GM12878 (cell line): ENCODE measurements around the gene BSN. TPM values are rescaled to one million over a fixed set of nuclear protein-coding genes. Genes with fewer than 3 reads are reported as not detected.

Experiments used
- polyA plus RNA-seq, 11 experiments: library from polyadenylated mRNA; depleted of rRNA in 4 of 11; unstranded in 6 of 11; stranded (reverse) in 5 of 11; fragments of >200 nt; fragmentation: Nextera tagmentation in 4 of 11; fragmentation: Illumina TruSeq in 1 of 11; extraction: Ambion mirVana in 4 of 11; extraction: Trizol in 1 of 11; gene quantifications; 1 replicate in 1 of 11; 2 replicates in 10 of 11; pipeline versions ENCODE4 v1.2.1 to v1.2.3, GENCODE V29; 2011 to 2016; ENCODE audit warnings: inconsistent platforms in 2 of 11, missing spikeins in 2 of 11, low read depth in 1 of 11
- small RNA-seq: library from RNA; depleted of rRNA; stranded (forward); fragments of <200 nt; gene quantifications from one replicate; pipeline ENCODE3, GENCODE V24; 2014
- total RNA-seq, 4 experiments: library from RNA; depleted of rRNA in 3 of 4; stranded (reverse); fragments of >200 nt in 3 of 4; fragmentation: Illumina TruSeq in 1 of 4; extraction: Trizol in 1 of 4; gene quantifications; 2 replicates each; pipeline versions ENCODE4 v1.2.1 to v1.2.3, GENCODE V29; 2013 to 2021

Gene BSN
- total and polyA plus RNA-seq, 10 of the 15 experiments (the other 5 are each of a cell fraction or from before 2014, with no cell fraction given): under 0.01 to 0.19 (median 0.05) TPM; not detected in 1

Small RNA genes within 50 kb of the gene (small RNA-seq; reads per million reads assigned to genes)
- gene AMIGO3: not detected

Other genes with a start within 250 kb of the BSN start
Only the 7 nearest of the 15 such genes appear.
- 17.3 and 17.7 TPM in 2 replicates for gene TCTA, start 142.1 kb upstream of the BSN start, total RNA-seq (2014; rRNA removed)
- gene TCTA, start 142.1 kb upstream of the BSN start, total RNA-seq (2014; rRNA removed; fragmentation: Illumina TruSeq; extraction: Trizol): 12.7 and 13.7 TPM in 2 replicates
- 17.7 and 18.3 TPM in 2 replicates for gene TCTA, start 142.1 kb upstream of the BSN start, total RNA-seq (2021)
- gene TCTA, start 142.1 kb upstream of the BSN start, polyA plus RNA-seq (2011; rRNA removed): 11.6 and 18.2 TPM in 2 replicates
- 27.6 and 30.5 TPM in 2 replicates for gene TCTA, start 142.1 kb upstream of the BSN start, polyA plus RNA-seq (2014; fragmentation: Illumina TruSeq; extraction: Trizol)
- gene TCTA, start 142.1 kb upstream of the BSN start, polyA plus RNA-seq (2014; fragmentation: Nextera tagmentation; extraction: Ambion mirVana): 1 to 10 TPM; 6.5 to 7.1 TPM
- gene TCTA, start 142.1 kb upstream of the BSN start, polyA plus RNA-seq (2014; rRNA removed): 22.4 and 25.5 TPM in 2 replicates
- gene TCTA, start 142.1 kb upstream of the BSN start, polyA plus RNA-seq (2016; fragmentation: Nextera tagmentation; extraction: Ambion mirVana): 10 to 100 TPM; 27.6 to 27.9 TPM
- 0.45 and 0.54 TPM in 2 replicates for gene AMT, start 132.0 kb upstream of the BSN start, total RNA-seq (2014; rRNA removed)
- gene AMT, start 132.0 kb upstream of the BSN start, total RNA-seq (2014; rRNA removed; fragmentation: Illumina TruSeq; extraction: Trizol): 0.41 and 0.76 TPM in 2 replicates
- 2.4 and 3.8 TPM in 2 replicates for gene AMT, start 132.0 kb upstream of the BSN start, total RNA-seq (2021)
- gene AMT, start 132.0 kb upstream of the BSN start, polyA plus RNA-seq (2011; rRNA removed): 4.5 and 7.2 TPM in 2 replicates
- gene AMT, start 132.0 kb upstream of the BSN start, polyA plus RNA-seq (2014; fragmentation: Illumina TruSeq; extraction: Trizol): 3.3 and 4.6 TPM in 2 replicates
- gene AMT, start 132.0 kb upstream of the BSN start, polyA plus RNA-seq (2014; fragmentation: Nextera tagmentation; extraction: Ambion mirVana): 1 to 10 TPM; 1.0 to 4.6 TPM
- 2.4 and 3.6 TPM in 2 replicates for gene AMT, start 132.0 kb upstream of the BSN start, polyA plus RNA-seq (2014; rRNA removed)
- gene AMT, start 132.0 kb upstream of the BSN start, polyA plus RNA-seq (2016; fragmentation: Nextera tagmentation; extraction: Ambion mirVana): 1 to 10 TPM; 1.6 to 2.8 TPM
- gene NICN1, start 125.2 kb upstream of the BSN start, total RNA-seq (2014; rRNA removed): 9.1 and 9.8 TPM in 2 replicates
- gene NICN1, start 125.2 kb upstream of the BSN start, total RNA-seq (2014; rRNA removed; fragmentation: Illumina TruSeq; extraction: Trizol): 5.9 TPM in 2 replicates
- 17.8 and 19.0 TPM in 2 replicates for gene NICN1, start 125.2 kb upstream of the BSN start, total RNA-seq (2021)
- 8.5 and 19.0 TPM in 2 replicates for gene NICN1, start 125.2 kb upstream of the BSN start, polyA plus RNA-seq (2011; rRNA removed)
- gene NICN1, start 125.2 kb upstream of the BSN start, polyA plus RNA-seq (2014; fragmentation: Illumina TruSeq; extraction: Trizol): 10.6 and 14.2 TPM in 2 replicates
- gene NICN1, start 125.2 kb upstream of the BSN start, polyA plus RNA-seq (2014; fragmentation: Nextera tagmentation; extraction: Ambion mirVana): 10 to 100 TPM; 12.5 to 16.2 TPM
- 17.3 and 20.0 TPM in 2 replicates for gene NICN1, start 125.2 kb upstream of the BSN start, polyA plus RNA-seq (2014; rRNA removed)
- gene NICN1, start 125.2 kb upstream of the BSN start, polyA plus RNA-seq (2016; fragmentation: Nextera tagmentation; extraction: Ambion mirVana): 10 to 100 TPM; 14.1 to 17.9 TPM
- 12.3 and 14.1 TPM in 2 replicates for gene DAG1, start 84.2 kb upstream of the BSN start, total RNA-seq (2014; rRNA removed)
- gene DAG1, start 84.2 kb upstream of the BSN start, total RNA-seq (2014; rRNA removed; fragmentation: Illumina TruSeq; extraction: Trizol): 5.4 TPM in 2 replicates
- 16.3 and 16.9 TPM in 2 replicates for gene DAG1, start 84.2 kb upstream of the BSN start, total RNA-seq (2021)
- gene DAG1, start 84.2 kb upstream of the BSN start, polyA plus RNA-seq (2011; rRNA removed): 2.7 and 8.2 TPM in 2 replicates
- gene DAG1, start 84.2 kb upstream of the BSN start, polyA plus RNA-seq (2014; fragmentation: Illumina TruSeq; extraction: Trizol): 6.5 and 10.2 TPM in 2 replicates
- gene DAG1, start 84.2 kb upstream of the BSN start, polyA plus RNA-seq (2014; fragmentation: Nextera tagmentation; extraction: Ambion mirVana): under 1 TPM; 0.33 to 0.37 TPM
- gene DAG1, start 84.2 kb upstream of the BSN start, polyA plus RNA-seq (2014; rRNA removed): 8.7 and 10.2 TPM in 2 replicates
- gene DAG1, start 84.2 kb upstream of the BSN start, polyA plus RNA-seq (2016; fragmentation: Nextera tagmentation; extraction: Ambion mirVana): 10 to 100 TPM in 1 of 2 experiments, 1 to 10 TPM in 1; 9.6 to 10.1 TPM
- 199 and 214 TPM in 2 replicates for gene APEH, start 119.9 kb downstream of the BSN start, total RNA-seq (2014; rRNA removed)
- 110 and 116 TPM in 2 replicates for gene APEH, start 119.9 kb downstream of the BSN start, total RNA-seq (2014; rRNA removed; fragmentation: Illumina TruSeq; extraction: Trizol)
- 178 and 186 TPM in 2 replicates for gene APEH, start 119.9 kb downstream of the BSN start, total RNA-seq (2021)
- gene APEH, start 119.9 kb downstream of the BSN start, polyA plus RNA-seq (2011; rRNA removed): 66.9 and 101 TPM in 2 replicates
- 125 and 130 TPM in 2 replicates for gene APEH, start 119.9 kb downstream of the BSN start, polyA plus RNA-seq (2014; fragmentation: Illumina TruSeq; extraction: Trizol)
- 100 to 1,000 TPM in 1 of 2 experiments, 10 to 100 TPM in 1; 74.4 to 102 TPM for gene APEH, start 119.9 kb downstream of the BSN start, polyA plus RNA-seq (2014; fragmentation: Nextera tagmentation; extraction: Ambion mirVana)
- gene APEH, start 119.9 kb downstream of the BSN start, polyA plus RNA-seq (2014; rRNA removed): 132 and 162 TPM in 2 replicates
- 100 to 1,000 TPM; 207 to 209 TPM for gene APEH, start 119.9 kb downstream of the BSN start, polyA plus RNA-seq (2016; fragmentation: Nextera tagmentation; extraction: Ambion mirVana)
- 10.1 and 10.6 TPM in 2 replicates for gene MST1, start 135.0 kb downstream of the BSN start, total RNA-seq (2014; rRNA removed)
- 2.3 and 3.0 TPM in 2 replicates for gene MST1, start 135.0 kb downstream of the BSN start, total RNA-seq (2014; rRNA removed; fragmentation: Illumina TruSeq; extraction: Trizol)
- 14.1 TPM in 2 replicates for gene MST1, start 135.0 kb downstream of the BSN start, total RNA-seq (2021)
- gene MST1, start 135.0 kb downstream of the BSN start, polyA plus RNA-seq (2011; rRNA removed): 13.4 and 24.2 TPM in 2 replicates
- 1.6 and 3.4 TPM in 2 replicates for gene MST1, start 135.0 kb downstream of the BSN start, polyA plus RNA-seq (2014; fragmentation: Illumina TruSeq; extraction: Trizol)
- 1 to 10 TPM; 1.2 to 4.4 TPM for gene MST1, start 135.0 kb downstream of the BSN start, polyA plus RNA-seq (2014; fragmentation: Nextera tagmentation; extraction: Ambion mirVana)
- gene MST1, start 135.0 kb downstream of the BSN start, polyA plus RNA-seq (2014; rRNA removed): 20.8 and 25.5 TPM in 2 replicates
- gene MST1, start 135.0 kb downstream of the BSN start, polyA plus RNA-seq (2016; fragmentation: Nextera tagmentation; extraction: Ambion mirVana): 1 to 10 TPM; 2.6 to 3.9 TPM
- 14.7 and 20.4 TPM in 2 replicates for gene RNF123, start 135.1 kb downstream of the BSN start, total RNA-seq (2014; rRNA removed)
- 6.4 and 8.1 TPM in 2 replicates for gene RNF123, start 135.1 kb downstream of the BSN start, total RNA-seq (2014; rRNA removed; fragmentation: Illumina TruSeq; extraction: Trizol)
- 28.7 and 31.5 TPM in 2 replicates for gene RNF123, start 135.1 kb downstream of the BSN start, total RNA-seq (2021)
- 8.1 and 20.0 TPM in 2 replicates for gene RNF123, start 135.1 kb downstream of the BSN start, polyA plus RNA-seq (2011; rRNA removed)
- 6.4 and 12.1 TPM in 2 replicates for gene RNF123, start 135.1 kb downstream of the BSN start, polyA plus RNA-seq (2014; fragmentation: Illumina TruSeq; extraction: Trizol)
- gene RNF123, start 135.1 kb downstream of the BSN start, polyA plus RNA-seq (2014; fragmentation: Nextera tagmentation; extraction: Ambion mirVana): 1 to 10 TPM; 4.2 to 4.5 TPM
- gene RNF123, start 135.1 kb downstream of the BSN start, polyA plus RNA-seq (2014; rRNA removed): 21.4 and 23.0 TPM in 2 replicates
- 10 to 100 TPM; 16.6 to 18.5 TPM for gene RNF123, start 135.1 kb downstream of the BSN start, polyA plus RNA-seq (2016; fragmentation: Nextera tagmentation; extraction: Ambion mirVana)